NB4 (cell line): ENCODE data around the gene RANBP1.

Experiments
- CTCF ChIP-seq: IDR thresholded peaks from one replicate; pipeline ENCODE4 v1.5.1; 2012; ENCODE audit warnings: low read depth, low read length
- MYC ChIP-seq: IDR thresholded peaks from 2 replicates; pipeline ENCODE4 v1.6.1; 2011; ENCODE audit warnings: low read depth, low read length
- POLR2A ChIP-seq: IDR thresholded peaks from 2 replicates; pipeline ENCODE4 v1.6.1; 2011; ENCODE audit warnings: mild to moderate bottlenecking; ENCODE audit not compliant: insufficient read length; ENCODE audit errors: extremely low read depth
- TF ChIP-seq, protein P1 (sequence below): IDR thresholded peaks from 2 replicates; pipeline ENCODE4 v1.6.1; 2011; ENCODE audit warnings: low read depth, low read length

DNA sequence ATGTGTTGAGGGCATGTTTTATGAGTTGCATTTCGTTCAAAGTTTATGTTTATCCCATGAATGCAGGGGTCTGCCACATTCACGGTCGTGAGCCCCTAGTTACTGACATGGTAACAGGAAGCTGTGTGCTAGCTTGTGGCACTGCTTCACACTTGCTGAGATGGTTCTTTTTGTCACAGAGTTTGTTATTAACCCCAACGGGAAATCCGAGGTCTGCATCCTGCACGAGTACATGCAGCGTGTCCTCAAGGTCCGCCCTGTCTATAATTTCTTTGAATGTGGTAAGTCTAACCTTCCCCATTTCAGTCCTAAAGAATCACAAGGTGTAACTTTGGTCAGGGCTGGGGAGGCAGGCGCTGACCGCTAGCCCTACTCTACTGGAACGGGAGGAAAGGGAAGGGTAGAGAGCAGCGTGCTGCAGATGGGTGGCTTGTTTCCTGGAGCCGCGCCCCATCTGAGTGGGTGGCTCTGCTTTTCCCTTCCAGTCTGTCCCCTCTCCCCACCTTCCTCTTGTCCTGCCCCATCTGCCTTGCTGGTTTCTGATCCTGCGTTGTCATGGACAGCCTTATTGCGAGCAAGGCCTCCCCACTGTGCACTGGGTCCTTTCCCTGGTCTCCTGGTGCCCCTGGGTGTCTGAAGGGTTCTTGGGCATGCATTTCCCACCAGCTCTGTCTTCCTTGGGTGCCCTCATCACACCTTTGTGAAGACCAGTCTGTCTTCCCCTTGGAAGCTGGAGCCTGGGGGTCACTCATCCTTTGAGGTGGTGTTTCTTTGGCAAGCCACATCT is 24.0 kb upstream of the RANBP1 start:
- TF ChIP-seq CTCF = no peak
- no peak for TF ChIP-seq POLR2A
- TF ChIP-seq, protein P1, sequence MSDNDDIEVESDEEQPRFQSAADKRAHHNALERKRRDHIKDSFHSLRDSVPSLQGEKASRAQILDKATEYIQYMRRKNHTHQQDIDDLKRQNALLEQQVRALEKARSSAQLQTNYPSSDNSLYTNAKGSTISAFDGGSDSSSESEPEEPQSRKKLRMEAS = no peak
- TF ChIP-seq MYC = no peak
